Breast epithelium (tissue), 4 donors: ENCODE measurements around the gene FABP7. TPM values are rescaled to one million over a fixed set of nuclear protein-coding genes. Genes with fewer than 3 reads are reported as not detected.

Source experiments
- DNase-seq, 2 donors: peaks; one replicate each; pipeline ENCODE4 v3.0.0-alpha.2; 2019; ENCODE audit warnings: low spot score in 2 of 2
- H3K27ac ChIP-seq, 2 donors: fragments of 200-600 bp; sonication (generic) in 1 of 2; one replicate each; pipeline ENCODE4 v1.5.1; 2016 to 2019; ENCODE audit warnings: mild to moderate bottlenecking in 1 of 2
- H3K27me3 ChIP-seq, 2 donors: fragments of 200-600 bp; sonication (generic) in 1 of 2; one replicate each; pipeline versions ENCODE4 v1.5.1 to v1.6.0; 2017 to 2019; ENCODE audit warnings: control low read depth in 1 of 2, mild to moderate bottlenecking in 1 of 2
- H3K36me3 ChIP-seq: fragments of 200-600 bp; one replicate; pipeline ENCODE4 v1.5.1; 2019
- H3K4me1 ChIP-seq, 2 donors: fragments of 200-600 bp; sonication (generic); one replicate each; pipeline ENCODE4 v1.5.1; 2016 to 2019; ENCODE audit warnings: control low read depth in 1 of 2
- H3K4me3 ChIP-seq, 3 donors: fragments of 200-600 bp; sonication (generic); 1 replicate in 2 of 3; 2 replicates in 1 of 3; pipeline ENCODE4 v1.5.1; 2016 to 2019; ENCODE audit warnings: mild to moderate bottlenecking in 3 of 3, moderate library complexity in 2 of 3
- H3K9me3 ChIP-seq, 2 donors: fragments of 200-600 bp; sonication (generic) in 1 of 2; one replicate each; pipeline ENCODE4 v1.5.1; 2016 to 2019; ENCODE audit warnings: control low read depth in 1 of 2
- POLR2A ChIP-seq: fragments of 450-650 bp; IDR thresholded peaks from one replicate; pipeline ENCODE4 v1.6.1; 2016; ENCODE audit warnings: antibody characterized with exemption, mild to moderate bottlenecking, moderate library complexity
- POLR2AphosphoS5 ChIP-seq, 3 donors: sonication (generic); formaldehyde crosslinking; IDR thresholded peaks; one replicate each; pipeline ENCODE4 v1.6.1; 2017; ENCODE audit warnings: antibody characterized with exemption in 3 of 3
- intact Hi-C: fragments of 100-400 bp; cut with DNase I; formaldehyde crosslinking; loops from one replicate; pipeline ENCODE4 v1.15.1; 2023; ENCODE audit warnings: low total_unique reads
- total RNA-seq, 3 donors: library from RNA; depleted of rRNA; stranded (reverse); fragments of >200 nt; gene quantifications; one replicate each; pipeline ENCODE4 v1.1.0, GENCODE V29; 2016
- TF ChIP-seq, protein P1 (sequence below), 3 donors: fragments of 450-650 bp; IDR thresholded peaks; one replicate each; pipeline ENCODE4 v1.5.1; 2016 to 2017; ENCODE audit warnings: antibody characterized with exemption in 3 of 3, mild to moderate bottlenecking in 3 of 3, moderate library complexity in 3 of 3

Gene FABP7
- total RNA-seq, 3 donors from 2014 or later: 2.6 to 3.6 TPM; not detected in 1

DNA sequence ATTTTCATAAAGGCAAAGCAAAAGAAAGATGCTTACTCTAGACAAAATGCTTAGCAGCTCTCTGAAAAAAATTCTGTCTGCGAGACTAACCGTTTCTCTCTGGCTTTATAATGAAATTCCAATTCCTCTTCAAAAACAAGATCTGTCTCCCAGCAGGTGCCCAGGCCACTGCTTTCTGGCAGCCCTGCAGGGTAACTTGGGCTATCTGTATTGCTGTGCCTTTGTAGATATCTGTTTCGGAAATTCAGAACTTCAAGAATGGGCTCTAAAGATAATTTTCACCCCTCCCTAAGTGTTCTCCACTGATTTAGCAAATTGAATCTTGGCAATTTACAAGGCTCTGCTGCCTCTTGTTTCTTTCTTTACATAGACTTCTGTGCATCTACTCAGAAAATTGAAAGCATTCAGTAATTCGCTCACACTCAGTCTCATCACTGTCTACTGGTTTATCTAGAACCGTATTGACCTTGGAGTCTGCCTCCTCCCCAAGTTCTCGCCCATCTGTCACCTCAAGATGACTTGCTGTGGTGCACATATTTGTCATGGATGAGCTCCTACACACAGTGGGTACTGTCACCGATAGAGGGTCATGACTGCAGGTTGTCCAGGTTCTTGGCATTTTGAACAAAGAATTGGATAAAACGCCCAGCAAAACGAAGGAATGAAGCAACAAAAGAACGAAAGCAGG, 26.4 kb upstream of the FABP7 start:
- TF ChIP-seq, protein P1, sequence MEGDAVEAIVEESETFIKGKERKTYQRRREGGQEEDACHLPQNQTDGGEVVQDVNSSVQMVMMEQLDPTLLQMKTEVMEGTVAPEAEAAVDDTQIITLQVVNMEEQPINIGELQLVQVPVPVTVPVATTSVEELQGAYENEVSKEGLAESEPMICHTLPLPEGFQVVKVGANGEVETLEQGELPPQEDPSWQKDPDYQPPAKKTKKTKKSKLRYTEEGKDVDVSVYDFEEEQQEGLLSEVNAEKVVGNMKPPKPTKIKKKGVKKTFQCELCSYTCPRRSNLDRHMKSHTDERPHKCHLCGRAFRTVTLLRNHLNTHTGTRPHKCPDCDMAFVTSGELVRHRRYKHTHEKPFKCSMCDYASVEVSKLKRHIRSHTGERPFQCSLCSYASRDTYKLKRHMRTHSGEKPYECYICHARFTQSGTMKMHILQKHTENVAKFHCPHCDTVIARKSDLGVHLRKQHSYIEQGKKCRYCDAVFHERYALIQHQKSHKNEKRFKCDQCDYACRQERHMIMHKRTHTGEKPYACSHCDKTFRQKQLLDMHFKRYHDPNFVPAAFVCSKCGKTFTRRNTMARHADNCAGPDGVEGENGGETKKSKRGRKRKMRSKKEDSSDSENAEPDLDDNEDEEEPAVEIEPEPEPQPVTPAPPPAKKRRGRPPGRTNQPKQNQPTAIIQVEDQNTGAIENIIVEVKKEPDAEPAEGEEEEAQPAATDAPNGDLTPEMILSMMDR (IDR thresholded peaks at IDR 0.05): no peak
- TF ChIP-seq POLR2AphosphoS5 (IDR thresholded peaks at IDR 0.05): no peak
- H3K9me3 ChIP-seq: no peaks in the 10 kb centered on the region
- H3K4me1 ChIP-seq: no peaks in the 10 kb centered on the region
- intact Hi-C loops: no loop called here
- no peaks in the 10 kb centered on the region for H3K27me3 ChIP-seq
- DNase-seq: no peak
- peak overlapping the region in 1 of 2 donors; percentile 52 for H3K27ac ChIP-seq
- peak overlapping the region in 2 of 3 donors; percentile 33 to 57 for H3K4me3 ChIP-seq
- H3K36me3 ChIP-seq: no peaks in the 10 kb centered on the region

DNA sequence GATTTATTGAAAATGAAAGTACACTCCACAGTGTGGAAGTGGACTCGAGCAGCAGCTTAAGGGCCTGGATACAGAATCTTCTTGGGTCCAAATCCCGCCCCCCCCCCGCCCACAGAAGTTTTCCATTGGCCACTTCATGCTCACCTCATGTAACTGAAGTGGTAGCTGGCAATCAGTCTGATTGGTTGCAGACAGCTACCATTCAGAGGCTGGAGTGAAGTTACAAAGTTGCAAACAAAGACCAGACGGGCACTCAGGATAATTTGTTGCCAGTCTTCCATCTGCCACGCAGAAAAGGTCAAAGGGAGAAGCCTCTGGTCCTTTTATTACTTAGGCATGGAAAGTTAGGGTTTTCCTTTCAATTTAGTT, 25.8 kb upstream of the FABP7 start:
- Histone ChIP-seq H3K4me1 (no peaks in the 10 kb centered on the region), H3K4me3 (peak overlapping the region in 2 of 3 donors; percentile 33 to 57), H3K36me3 (no peaks in the 10 kb centered on the region), H3K9me3 (no peaks in the 10 kb centered on the region), H3K27me3 (no peaks in the 10 kb centered on the region), H3K27ac (peak overlapping the region in 1 of 2 donors; percentile 52)
- TF ChIP-seq, protein P1 (IDR thresholded peaks at IDR 0.05): no peak
- TF ChIP-seq POLR2AphosphoS5 (IDR thresholded peaks at IDR 0.05) (no peak), POLR2A (no peak)
- intact Hi-C loops: no loop called here
- no peak for DNase-seq

DNA sequence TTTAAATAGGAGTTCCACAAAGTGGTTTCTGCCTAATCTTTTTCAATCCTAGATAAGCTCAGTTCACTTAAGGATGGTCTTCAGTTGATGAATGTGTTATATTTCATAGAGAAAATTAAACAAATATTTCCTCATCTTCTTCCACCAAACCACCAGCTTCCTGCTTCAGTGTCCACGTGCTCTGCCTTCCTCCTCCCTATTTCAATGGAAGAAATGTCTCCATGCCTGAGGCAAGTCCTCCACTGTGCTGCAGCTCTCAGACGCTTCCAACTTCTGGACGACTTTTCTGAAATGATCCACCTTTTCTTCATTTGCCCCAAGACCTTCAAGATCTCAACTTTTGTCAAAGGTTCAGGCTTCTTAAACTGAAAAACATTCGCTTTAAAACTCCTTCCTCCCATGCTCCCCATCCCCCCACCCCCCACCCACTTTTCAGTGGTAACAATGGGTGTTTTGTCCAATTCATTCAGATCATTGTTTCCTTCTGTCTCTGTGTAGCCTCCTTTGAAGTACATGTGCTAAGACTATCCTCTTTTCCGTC, 25.3 kb upstream of the FABP7 start:
- H3K36me3 ChIP-seq: no peaks in the 10 kb centered on the region
- intact Hi-C loops: no loop called here
- TF ChIP-seq POLR2AphosphoS5 (IDR thresholded peaks at IDR 0.05): no peak
- TF ChIP-seq, protein P1 (IDR thresholded peaks at IDR 0.05): no peak
- no peak for TF ChIP-seq POLR2A
- no peaks in the 10 kb centered on the region for H3K4me1 ChIP-seq
- no peak overlapping the region for H3K27ac ChIP-seq
- no peaks in the 10 kb centered on the region for H3K9me3 ChIP-seq
- H3K4me3 ChIP-seq: peak overlapping the region in 1 of 3 donors; percentile 33
- DNase-seq: no peak
- no peaks in the 10 kb centered on the region for H3K27me3 ChIP-seq

DNA sequence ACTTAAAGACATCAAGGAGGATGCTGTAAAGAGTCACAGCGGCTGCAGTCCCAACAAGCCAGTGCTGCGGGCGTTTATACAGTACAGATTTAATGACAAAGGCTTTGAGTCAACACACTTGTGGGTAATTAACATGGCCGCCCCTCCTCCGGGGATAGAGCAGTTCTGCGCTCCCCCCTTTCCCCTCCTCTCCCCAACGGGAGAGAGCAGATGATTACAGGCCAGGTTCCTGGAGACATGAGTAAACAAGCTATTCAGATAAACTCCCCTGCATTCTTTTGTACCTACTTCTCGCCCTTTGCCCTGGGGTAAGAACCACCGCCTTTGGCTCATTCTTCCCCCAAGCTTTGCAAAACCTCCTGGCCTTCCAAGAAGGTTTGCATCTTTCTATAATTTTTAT, 23.6 kb upstream of the FABP7 start:
- no peaks in the 10 kb centered on the region for H3K9me3 ChIP-seq

DNA sequence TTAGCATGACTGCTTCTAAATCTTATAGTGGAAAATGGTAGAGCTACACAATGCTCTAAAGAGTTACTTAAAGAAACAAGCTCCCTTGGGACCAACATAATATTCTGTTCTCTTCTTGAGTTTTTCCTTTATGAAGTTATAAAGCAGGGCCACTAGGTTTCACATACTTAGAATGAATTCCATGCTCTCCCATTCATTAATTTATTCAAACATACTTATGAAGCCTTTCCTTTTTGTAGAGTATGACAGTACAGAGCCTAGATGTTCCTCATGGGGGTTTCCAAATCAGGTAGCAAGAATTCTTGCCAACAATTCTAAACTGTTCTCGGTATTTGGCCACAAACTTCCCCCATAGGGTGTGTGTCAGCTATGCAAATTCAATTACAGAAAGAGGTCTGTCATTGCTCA, 20.6 kb upstream of the FABP7 start:
- no peak overlapping the region for H3K27ac ChIP-seq
- H3K9me3 ChIP-seq: no peaks in the 10 kb centered on the region
- no peak overlapping the region for H3K4me3 ChIP-seq
- intact Hi-C loops: no loop called here
- no peak for TF ChIP-seq POLR2A
- TF ChIP-seq POLR2AphosphoS5 (IDR thresholded peaks at IDR 0.05): no peak
- TF ChIP-seq, protein P1 (IDR thresholded peaks at IDR 0.05): no peak
- no peaks in the 10 kb centered on the region for H3K27me3 ChIP-seq
- DNase-seq: no peak
- no peaks in the 10 kb centered on the region for H3K36me3 ChIP-seq
- no peaks in the 10 kb centered on the region for H3K4me1 ChIP-seq

More for the DNA sequence above, 23.6 kb upstream of the FABP7 start:
- Histone ChIP-seq H3K4me3 (no peak overlapping the region), H3K4me1 (no peaks in the 10 kb centered on the region), H3K27me3 (no peaks in the 10 kb centered on the region), H3K36me3 (no peaks in the 10 kb centered on the region), H3K27ac (no peak overlapping the region)
- intact Hi-C loops: no loop called here
- no peak for DNase-seq
- TF ChIP-seq, protein P1 (IDR thresholded peaks at IDR 0.05): no peak
- TF ChIP-seq POLR2A (no peak), POLR2AphosphoS5 (IDR thresholded peaks at IDR 0.05) (no peak)
